Measurements from ENCODE around the gene GALNT9. TPM values are rescaled to one million over a fixed set of nuclear protein-coding genes. Genes with fewer than 3 reads are reported as not detected.
A peak's percentile ranks its signal among the peaks of the same experiment; 100 is the strongest.

GALNT9 gene
- total and polyA plus RNA-seq, 2 experiments from 2014 or later, result 0.33 to 1.4 TPM

GRCh38 chr12:132375747-132376463, 46.5 kb upstream of the GALNT9 start:
- in situ Hi-C loops (cut with MboI), result no loop called here
- Histone ChIP-seq H3K9me2 (ENCODE audit: insufficient read depth) (no peaks in the 10 kb centered on the region), H3K4me1 (ENCODE audit: insufficient read depth) (no peaks in the 10 kb centered on the region), H4K20me1 (ENCODE audit: insufficient read depth) (no peaks in the 10 kb centered on the region), H3K79me2 (ENCODE audit: insufficient read depth) (no peaks in the 10 kb centered on the region), H3K9me3 (ENCODE audit: low read depth) (no peaks in the 10 kb centered on the region), H3K27me3 (replicated peaks; ENCODE audit: insufficient read depth) (peaks cover 72% of the 10 kb centered on the region), H2AFZ (no peak overlapping the region), H3K36me3 (ENCODE audit: low read depth) (no peaks in the 10 kb centered on the region), H3F3A (ENCODE audit: insufficient read depth) (no peaks in the 10 kb centered on the region), H3K4me2 (ENCODE audit: unreplicated experiment) (no peak overlapping the region), H3K27ac (no peak overlapping the region), H3K9ac (no peak overlapping the region), H3K4me3 (no peak overlapping the region)
- WGBS, 2 experiments (ENCODE audit: low coverage in 1 of 2, low lambda C conversion rate in 2 of 2, missing lambda C conversion rate in 2 of 2), result 47 to 55% methylated on average over 21 to 22 of the region's 22 CpGs
- DNase-seq, result no peak
- TF ChIP-seq EZH2 (IDR thresholded peaks at IDR 0.05; ENCODE audit: insufficient read depth, poor library complexity, severe bottlenecking), result no peak
- TF ChIP-seq EZH2phosphoT487 (IDR thresholded peaks at IDR 0.05; ENCODE audit: insufficient read depth, low read depth), result no peak

GRCh38 chr12:132374612-132375445, 45.4 kb upstream of the GALNT9 start:
- Histone ChIP-seq H3K9me3 (ENCODE audit: low read depth) (no peaks in the 10 kb centered on the region), H3K4me1 (ENCODE audit: insufficient read depth) (no peaks in the 10 kb centered on the region), H4K20me1 (ENCODE audit: insufficient read depth) (no peaks in the 10 kb centered on the region), H3K4me2 (ENCODE audit: unreplicated experiment) (no peak overlapping the region), H3K27ac (no peak overlapping the region), H3K9ac (no peak overlapping the region), H3K36me3 (ENCODE audit: low read depth) (no peaks in the 10 kb centered on the region), H3F3A (ENCODE audit: insufficient read depth) (no peaks in the 10 kb centered on the region), H3K79me2 (ENCODE audit: insufficient read depth) (no peaks in the 10 kb centered on the region), H3K9me2 (ENCODE audit: insufficient read depth) (no peaks in the 10 kb centered on the region), H2AFZ (no peak overlapping the region), H3K4me3 (no peak overlapping the region), H3K27me3 (replicated peaks; ENCODE audit: insufficient read depth) (peaks cover 72% of the 10 kb centered on the region)
- no peak for TF ChIP-seq EZH2 (IDR thresholded peaks at IDR 0.05; ENCODE audit: insufficient read depth, poor library complexity, severe bottlenecking)
- TF ChIP-seq EZH2phosphoT487 (IDR thresholded peaks at IDR 0.05; ENCODE audit: insufficient read depth, low read depth), result no peak
- DNase-seq, result no peak
- WGBS, 2 experiments (ENCODE audit: low coverage in 1 of 2, low lambda C conversion rate in 2 of 2, missing lambda C conversion rate in 2 of 2), result 53 to 56% methylated on average over 24 to 25 of the region's 28 CpGs
- in situ Hi-C loops (cut with MboI), result no loop called here

- no peak overlapping the region for H3K4me2 ChIP-seq (ENCODE audit: unreplicated experiment)
- 24 to 31% methylated on average over 21 to 28 of the region's 28 CpGs for WGBS, 2 experiments (ENCODE audit: low coverage in 1 of 2, low lambda C conversion rate in 2 of 2, missing lambda C conversion rate in 2 of 2)
- H3F3A ChIP-seq (ENCODE audit: insufficient read depth), result no peaks in the 10 kb centered on the region
These were observed 44.7 kb upstream of the GALNT9 start for GRCh38 chr12:132373901-132374611.

DNA sequence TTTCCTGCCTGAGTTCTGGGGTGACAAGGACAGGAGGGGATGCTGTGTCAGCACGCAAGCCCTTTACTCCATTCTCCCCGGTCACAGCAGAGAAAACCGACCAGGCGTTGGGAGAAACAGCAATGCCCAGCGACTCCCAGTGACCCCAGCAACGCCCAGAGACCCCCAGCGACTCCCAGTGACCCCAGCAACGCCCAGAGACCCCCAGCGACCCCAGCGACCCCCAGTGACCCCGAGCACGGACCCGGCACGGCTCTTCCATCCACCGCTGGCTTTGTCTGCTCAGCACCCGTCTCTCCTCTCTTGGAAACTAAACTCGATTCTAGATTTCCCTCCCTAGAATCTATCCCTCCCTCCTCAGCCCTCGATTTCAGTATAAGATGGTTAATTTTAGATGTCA, 38.5 kb upstream of the GALNT9 start:
- Histone ChIP-seq H3K27me3 (replicated peaks; ENCODE audit: insufficient read depth) (peaks cover 54% of the 10 kb centered on the region), H2AFZ (no peak overlapping the region), H3F3A (ENCODE audit: insufficient read depth) (no peaks in the 10 kb centered on the region), H3K4me1 (ENCODE audit: insufficient read depth) (no peaks in the 10 kb centered on the region), H3K4me2 (ENCODE audit: unreplicated experiment) (no peak overlapping the region), H4K20me1 (ENCODE audit: insufficient read depth) (no peaks in the 10 kb centered on the region), H3K9me3 (ENCODE audit: low read depth) (no peaks in the 10 kb centered on the region), H3K9me2 (ENCODE audit: insufficient read depth) (no peaks in the 10 kb centered on the region), H3K9ac (no peak overlapping the region), H3K4me3 (no peak overlapping the region), H3K36me3 (ENCODE audit: low read depth) (no peaks in the 10 kb centered on the region), H3K27ac (no peak overlapping the region), H3K79me2 (ENCODE audit: insufficient read depth) (no peaks in the 10 kb centered on the region)
- no peak for DNase-seq
- in situ Hi-C loops (cut with MboI), result no loop called here
- TF ChIP-seq EZH2 (IDR thresholded peaks at IDR 0.05; ENCODE audit: insufficient read depth, poor library complexity, severe bottlenecking) (no peak), EZH2phosphoT487 (IDR thresholded peaks at IDR 0.05; ENCODE audit: insufficient read depth, low read depth) (no peak)
- 52 to 64% methylated on average over 14 to 18 of the region's 18 CpGs for WGBS, 2 experiments (ENCODE audit: low coverage in 1 of 2, low lambda C conversion rate in 2 of 2, missing lambda C conversion rate in 2 of 2)

More at GRCh38 chr12:132373901-132374611, 44.7 kb upstream of the GALNT9 start:
- Histone ChIP-seq H3K4me3 (no peak overlapping the region), H2AFZ (no peak overlapping the region), H3K36me3 (ENCODE audit: low read depth) (no peaks in the 10 kb centered on the region), H3K9ac (no peak overlapping the region), H3K27ac (no peak overlapping the region), H3K9me2 (ENCODE audit: insufficient read depth) (no peaks in the 10 kb centered on the region), H4K20me1 (ENCODE audit: insufficient read depth) (no peaks in the 10 kb centered on the region), H3K9me3 (ENCODE audit: low read depth) (no peaks in the 10 kb centered on the region), H3K4me1 (ENCODE audit: insufficient read depth) (no peaks in the 10 kb centered on the region), H3K27me3 (replicated peaks; ENCODE audit: insufficient read depth) (peaks cover 72% of the 10 kb centered on the region), H3K79me2 (ENCODE audit: insufficient read depth) (no peaks in the 10 kb centered on the region)
- in situ Hi-C loops (cut with MboI), result no loop called here
- TF ChIP-seq EZH2phosphoT487 (IDR thresholded peaks at IDR 0.05; ENCODE audit: insufficient read depth, low read depth), result no peak
- TF ChIP-seq EZH2 (IDR thresholded peaks at IDR 0.05; ENCODE audit: insufficient read depth, poor library complexity, severe bottlenecking), result no peak
- peak; percentile 25 for DNase-seq
